ACHN (cell line): ENCODE results near the gene ISL1.

Experiments used
- DNase-seq: peaks from one replicate; pipeline ENCODE4 v3.0.0-alpha.2; 2015
- in situ Hi-C: cut with HindIII; loops from 2 replicates; pipeline ENCODE4 v1.10.0; 2017; ENCODE audit warnings: low sequenced_read_pairs, low pct_ligation_motif_present, low pct_unique_long_range_greater_than_20kb

Gene ISL1

GRCh38 chr5:51411921-51412325 lies 28.7 kb downstream of the ISL1 start:
- DNase-seq = no peak
- in situ Hi-C loops = no loop called here

GRCh38 chr5:51414516-51414915 lies 31.3 kb downstream of the ISL1 start:
- no peak for DNase-seq
- in situ Hi-C loops = no loop called here

- no peak for DNase-seq
- in situ Hi-C loops = no loop called here
These were observed 32.9 kb downstream of the ISL1 start for GRCh38 chr5:51416149-51416548.

DNA sequence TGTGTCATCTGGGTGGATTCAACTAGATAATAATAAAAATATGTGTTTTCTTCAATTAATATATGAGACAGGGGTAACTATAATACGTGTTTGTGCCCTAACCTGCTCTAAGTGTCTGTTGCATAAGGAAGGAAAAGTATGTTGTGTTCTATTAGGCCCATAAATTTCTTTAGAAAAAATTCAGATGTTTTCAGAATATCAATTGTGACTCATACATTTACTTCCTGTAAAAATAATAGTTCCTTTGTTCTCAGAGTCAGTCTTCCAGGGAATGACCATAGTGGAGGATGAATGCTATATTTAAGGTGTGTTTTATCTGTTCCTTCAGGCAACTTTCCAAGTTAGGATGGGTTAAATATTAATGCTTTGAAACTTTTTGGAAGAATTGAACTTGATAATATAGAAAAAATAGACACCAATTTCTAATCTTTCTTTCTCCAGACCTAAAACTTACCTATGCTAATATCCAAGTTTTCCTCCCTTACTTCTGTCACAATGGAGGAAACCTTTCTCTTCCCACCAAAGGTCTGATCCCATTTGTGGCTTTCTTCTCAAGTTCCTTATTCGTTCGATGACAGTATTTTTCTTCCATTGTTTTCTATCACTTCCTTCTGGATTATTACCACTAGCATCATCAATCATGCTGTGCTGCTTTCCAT lies 49.9 kb downstream of the ISL1 start:
- no peak for DNase-seq
- in situ Hi-C loops = no loop called here

- DNase-seq = no peak
- in situ Hi-C loops = no loop called here
These were observed 56.0 kb downstream of the ISL1 start for GRCh38 chr5:51439232-51439631.
